Stimulated activated naive CD4-positive, alpha-beta T cell (primary cell): Measurements from ENCODE around the gene SSX2.
"Not testable (repeated sequence)": the region's sequence is repeated elsewhere in the genome, so short reads cannot be mapped to it uniquely, and the experiment has no call there.

Experiments used
- DNase-seq, 6 experiments: peaks; one replicate each; lab custom pipeline; 2025; lab: John Stamatoyannopoulos, UW

SSX2 gene

GRCh38 chrX:52707078-52707477 lies at the start of gene SSX2:
Gene SSX2 (minus strand): TSS chrX:52707178. CDS start chrX:52705749, 1,429 bp downstream.
- not testable (repeated sequence) for DNase-seq

- not testable (repeated sequence) for DNase-seq
Observed at GRCh38 chrX:52750952-52751351, 44.0 kb upstream of the SSX2 start, which contains the start of gene SSX2B. Gene SSX2B (plus strand): TSS chrX:52751252. CDS start chrX:52752681, 1,429 bp downstream.

- not testable (repeated sequence) for DNase-seq
Observed at GRCh38 chrX:52692034-52692433, 14.9 kb downstream of the SSX2 start.

- not testable (repeated sequence) for DNase-seq
Observed at GRCh38 chrX:52662218-52662617, 44.8 kb downstream of the SSX2 start.

- DNase-seq = not testable (repeated sequence)
Observed at GRCh38 chrX:52655475-52655874, 51.5 kb downstream of the SSX2 start.

GRCh38 chrX:52654800-52655199 lies 52.2 kb downstream of the SSX2 start, which contains the start of gene SSX7:
Gene SSX7 (minus strand): TSS chrX:52654900. CDS start chrX:52653472, 1,428 bp downstream.
- not testable (repeated sequence) for DNase-seq

- DNase-seq = not testable (repeated sequence)
Observed at GRCh38 chrX:52650676-52651075, 56.3 kb downstream of the SSX2 start.

- not testable (repeated sequence) for DNase-seq
Observed at GRCh38 chrX:52648956-52649355, 58.0 kb downstream of the SSX2 start.
